ENCODE data around the gene ZNF688.
"Not testable (repeated sequence)": the region's sequence is repeated elsewhere in the genome, so short reads cannot be mapped to it uniquely, and the experiment has no call there.

The ZNF688 gene

GRCh38 chr16:30532285-30533145 lies 39.0 kb downstream of the ZNF688 start:
- DNase-seq: no peak

DNA sequence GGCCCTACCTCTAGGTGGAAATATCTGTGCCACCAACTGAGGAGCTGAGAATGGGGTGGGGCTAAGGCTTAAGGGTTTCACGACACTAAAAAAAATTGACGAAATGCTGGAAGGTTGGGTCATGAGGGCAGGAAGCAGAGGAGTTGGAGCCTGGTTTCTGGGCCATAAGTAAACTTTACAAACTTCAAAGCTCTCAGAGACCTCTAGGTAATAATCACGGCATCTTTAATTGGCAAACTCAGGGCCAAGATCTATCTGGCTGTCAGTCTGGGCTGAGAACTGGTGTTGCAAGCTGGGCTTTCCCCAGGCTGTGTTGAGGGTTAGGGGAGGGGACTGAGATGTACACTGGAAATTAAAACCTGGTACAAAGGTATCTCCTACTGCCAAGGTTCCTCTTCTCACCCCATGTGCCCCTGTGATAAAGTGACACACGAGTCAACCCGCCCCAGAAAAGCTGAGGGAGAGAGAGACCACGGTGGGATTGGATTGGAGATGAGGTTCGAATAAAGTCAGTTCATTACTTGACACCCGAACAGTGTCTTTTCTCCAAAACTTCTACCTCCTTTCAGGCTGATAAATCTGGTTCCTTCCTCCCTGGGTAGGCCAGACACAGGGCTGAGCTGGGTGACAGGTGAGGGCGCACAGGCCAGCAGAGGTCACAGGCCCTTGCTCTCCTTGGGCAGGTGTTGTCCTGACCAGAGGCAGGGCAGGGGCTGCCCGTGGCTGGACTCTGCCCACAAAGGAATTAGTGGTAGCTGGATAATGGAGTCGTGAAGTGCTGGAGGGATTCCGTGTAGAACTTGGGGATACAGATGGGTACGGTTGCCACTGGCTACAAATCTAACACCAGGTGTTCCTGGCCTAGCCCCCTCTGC lies 41.1 kb downstream of the ZNF688 start:
- no peak for DNase-seq

- DNase-seq: no peak
Measured at GRCh38 chr16:30528799-30529457, 42.6 kb downstream of the ZNF688 start.

DNA sequence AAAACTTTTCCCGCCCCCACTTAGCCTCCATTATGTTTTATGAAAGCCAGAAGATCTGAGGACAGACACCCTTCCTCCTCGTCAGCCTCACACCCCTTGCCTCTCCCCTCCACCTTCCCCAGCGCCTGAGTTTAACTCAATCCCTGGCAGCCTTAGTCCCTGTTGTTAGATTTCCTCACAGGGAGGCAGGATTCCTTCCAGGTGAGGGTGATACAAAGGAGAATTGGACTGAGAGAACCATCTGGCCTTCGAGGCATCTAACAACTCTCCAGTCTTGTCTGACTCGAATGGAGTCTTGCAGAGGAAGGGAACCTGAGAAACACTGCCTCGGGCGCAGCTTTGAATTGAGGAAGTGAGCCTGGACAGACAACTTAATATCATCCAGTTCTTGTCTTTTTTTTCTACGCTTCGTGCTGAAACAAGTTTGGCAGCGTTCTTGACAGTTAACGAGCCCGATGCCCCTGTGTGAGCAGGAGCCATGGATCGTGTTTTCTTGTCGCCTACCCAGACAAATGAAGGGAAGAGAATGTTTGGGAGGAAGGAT lies 43.8 kb downstream of the ZNF688 start:
- DNase-seq: no peak

- peak; percentile 81 to 82 for DNase-seq
Measured at GRCh38 chr16:30526823-30527634, 44.5 kb downstream of the ZNF688 start.

- peak; percentile 15 to 18 for DNase-seq
Measured at GRCh38 chr16:30526137-30526822, 45.2 kb downstream of the ZNF688 start, which contains the start of gene ZNF768. Gene ZNF768 (minus strand): TSS chr16:30526566. CDS start chr16:30526413, 153 bp downstream.

DNA sequence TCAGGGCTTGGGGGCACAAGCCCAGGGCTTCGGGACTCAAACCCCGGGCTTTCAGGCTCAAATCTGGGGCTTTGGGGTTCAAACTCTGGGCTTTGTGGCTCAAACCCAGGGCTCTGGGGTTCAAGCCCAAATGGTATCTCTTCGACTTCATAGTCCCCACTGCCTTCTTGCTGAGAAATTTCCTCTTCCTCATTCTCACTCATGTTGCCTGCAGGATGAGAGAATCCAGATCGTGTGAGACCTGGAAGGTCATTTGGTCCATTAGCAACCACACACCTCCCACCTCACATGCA lies 45.7 kb downstream of the ZNF688 start:
- DNase-seq: no peak

DNA sequence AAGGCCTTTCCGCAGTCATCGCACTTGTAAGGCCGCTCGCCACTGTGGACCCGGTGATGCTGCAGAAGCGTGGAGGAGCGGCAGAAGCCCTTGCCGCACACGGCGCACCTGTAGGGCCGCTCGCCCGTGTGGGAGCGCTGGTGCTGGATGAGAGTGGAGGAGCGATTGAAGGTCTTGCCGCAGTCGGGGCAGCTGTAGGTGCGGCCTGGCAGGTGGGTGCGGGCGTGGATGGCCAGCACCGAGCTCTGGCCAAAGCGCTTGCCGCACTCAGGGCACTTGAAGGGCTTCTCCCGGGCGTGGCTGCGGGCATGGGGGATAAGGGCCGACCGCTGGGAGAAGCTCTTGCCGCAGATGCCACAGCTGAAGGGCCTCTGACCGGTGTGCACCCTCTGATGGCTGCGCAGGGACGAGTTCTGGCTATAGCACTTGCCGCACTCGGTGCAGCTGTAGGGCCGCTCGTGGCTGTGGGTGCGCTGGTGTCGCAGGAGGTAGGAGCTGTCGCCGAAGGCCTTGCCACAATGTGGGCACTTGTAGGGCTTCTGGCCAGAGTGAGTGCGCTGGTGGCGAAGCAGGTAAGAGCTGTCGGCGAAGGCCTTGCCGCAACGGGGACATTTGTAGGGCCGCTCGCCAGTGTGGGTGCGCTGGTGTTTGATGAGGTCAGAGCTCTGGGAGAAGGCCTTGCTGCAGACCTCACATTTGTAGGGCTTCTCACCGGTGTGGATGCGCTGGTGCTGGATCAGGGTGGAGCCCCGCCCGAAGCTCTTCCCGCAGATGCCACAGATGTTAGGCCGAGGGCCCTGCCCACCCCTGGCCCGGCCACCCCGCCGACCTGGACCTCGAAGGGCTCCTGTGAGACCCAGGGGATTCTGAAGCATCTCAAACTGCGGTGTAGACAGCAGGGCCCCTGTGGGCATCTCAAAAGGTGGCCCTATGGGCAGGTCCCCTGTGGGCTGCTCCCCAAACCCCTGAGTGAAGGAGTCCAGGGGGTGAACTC lies 46.6 kb downstream of the ZNF688 start:
- DNase-seq: no peak

GRCh38 chr16:30523768-30524574 lies 47.5 kb downstream of the ZNF688 start:
- DNase-seq: no peak

DNA sequence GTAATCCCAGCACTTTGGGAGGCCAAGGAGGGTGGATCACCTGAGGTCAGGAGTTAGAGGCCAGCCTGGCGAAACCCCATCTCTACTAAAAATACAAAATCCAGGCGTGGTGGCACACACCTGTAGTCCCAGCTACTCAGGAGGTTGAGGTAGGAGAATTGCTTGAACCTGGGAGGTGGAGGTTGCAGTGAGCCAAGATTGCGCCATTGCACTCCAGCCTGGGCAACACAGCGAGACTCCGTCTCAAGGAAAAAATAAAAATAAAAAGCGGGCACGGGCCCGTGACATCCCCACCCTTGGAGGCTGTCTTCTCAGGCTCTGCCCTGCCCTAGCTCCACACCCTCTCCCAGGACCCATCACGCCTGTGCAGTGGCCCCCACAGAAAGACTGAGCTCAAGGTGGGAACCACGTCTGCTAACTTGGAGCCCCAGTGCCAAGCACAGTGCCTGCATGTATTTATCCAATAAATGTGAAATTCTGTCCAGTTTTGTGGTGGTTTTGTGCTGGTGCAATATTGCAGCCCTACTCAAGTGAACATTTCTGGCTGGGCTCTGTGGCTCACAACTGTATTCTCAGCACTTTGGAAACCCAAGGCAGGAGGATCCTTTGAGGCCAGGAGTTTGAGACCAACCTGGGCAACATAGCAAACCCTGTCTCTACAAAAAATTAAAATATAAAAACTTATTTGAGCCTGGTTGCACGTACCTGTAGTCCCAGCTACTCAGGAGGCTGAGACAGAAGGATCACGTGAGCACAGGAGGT lies 48.6 kb downstream of the ZNF688 start:
- not testable (repeated sequence) for DNase-seq

- DNase-seq: no peak
Measured at GRCh38 chr16:30521873-30522641, 49.5 kb downstream of the ZNF688 start.

GRCh38 chr16:30521476-30521872 lies 50.0 kb downstream of the ZNF688 start:
- no peak for DNase-seq
